OCI-LY7 (cell line): ENCODE data around the gene PCNX1.

Source experiments
- CTCF ChIP-seq: fragments of 200-600 bp; sonication (generic); conservative IDR thresholded peaks from 2 replicates; pipeline ENCODE4 v1.5.1; 2014; ENCODE audit warnings: mild to moderate bottlenecking, antibody characterized with exemption, low read length, moderate library complexity, mixed read lengths
- EZH2phosphoT487 ChIP-seq: fragments of 200-600 bp; sonication (generic); IDR thresholded peaks from 2 replicates; pipeline ENCODE4 v1.6.1; 2018; ENCODE audit warnings: low read depth, borderline replicate concordance, mild to moderate bottlenecking, mixed run types, antibody characterized with exemption, low read length, moderate library complexity, mixed read lengths

GRCh38 chr14:70857496-70857890, 49.8 kb upstream of the PCNX1 start:
- TF ChIP-seq CTCF = no peak
- TF ChIP-seq EZH2phosphoT487 = no peak
